Testis (tissue), 2 donors: ENCODE results near the gene C1orf35.

Experiments used
- CTCF ChIP-seq, 3 experiments: fragments of 450-650 bp in 2 of 3; fragments of 200-600 bp in 1 of 3; sonication (generic) in 1 of 3; IDR thresholded peaks; one replicate each; pipeline ENCODE4 v1.5.1; 2016 to 2019; ENCODE audit warnings: antibody characterized with exemption in 3 of 3, mild to moderate bottlenecking in 2 of 3, moderate library complexity in 1 of 3
- POLR2A ChIP-seq: fragments of 450-650 bp; IDR thresholded peaks from one replicate; pipeline ENCODE4 v1.6.1; 2017; ENCODE audit warnings: antibody characterized with exemption, mild to moderate bottlenecking, moderate library complexity

GRCh38 chr1:228148196-228148861, 45.2 kb upstream of the C1orf35 start:
- TF ChIP-seq POLR2A (no peak), CTCF (IDR thresholded peaks at IDR 0.05) (no peak)
